GM15510 (cell line): Measurements from ENCODE around the gene DIPK1A.

Experiments
- POLR2A ChIP-seq: IDR thresholded peaks from 3 replicates; pipeline ENCODE4 v1.6.1; 2011; ENCODE audit warnings: borderline replicate concordance; ENCODE audit not compliant: insufficient read length; ENCODE audit errors: extremely low read depth

DIPK1A gene

GRCh38 chr1:92886886-92887419 is 74.3 kb downstream of the DIPK1A start:
- TF ChIP-seq POLR2A, result no peak

GRCh38 chr1:92884195-92884594 is 77.1 kb downstream of the DIPK1A start:
- no peak for TF ChIP-seq POLR2A

GRCh38 chr1:92883297-92883696 is 78.0 kb downstream of the DIPK1A start:
- TF ChIP-seq POLR2A, result no peak

- no peak for TF ChIP-seq POLR2A
Observed at GRCh38 chr1:92882819-92883218, 78.4 kb downstream of the DIPK1A start.

DNA sequence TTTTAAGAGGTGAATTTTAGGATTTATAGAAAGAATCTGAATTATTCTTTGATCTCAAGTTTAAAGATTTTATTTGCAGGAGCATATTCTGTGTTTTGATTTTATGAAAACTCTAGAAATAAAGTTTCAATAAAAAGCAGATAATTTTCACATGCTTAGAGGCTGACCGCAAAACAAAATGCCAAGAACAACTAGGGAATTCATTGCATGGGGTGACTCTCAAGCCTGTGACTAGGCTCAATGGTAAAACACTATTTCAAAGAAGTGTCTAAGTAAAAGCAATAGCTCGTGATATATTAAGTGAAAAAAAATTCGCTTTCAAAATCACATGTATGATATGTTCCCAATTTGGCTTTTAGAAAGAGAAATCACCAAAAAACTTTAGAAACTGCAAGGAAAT is 79.9 kb downstream of the DIPK1A start:
- TF ChIP-seq POLR2A, result no peak

- TF ChIP-seq POLR2A, result no peak
Observed at GRCh38 chr1:92879316-92879968, 81.8 kb downstream of the DIPK1A start.

DNA sequence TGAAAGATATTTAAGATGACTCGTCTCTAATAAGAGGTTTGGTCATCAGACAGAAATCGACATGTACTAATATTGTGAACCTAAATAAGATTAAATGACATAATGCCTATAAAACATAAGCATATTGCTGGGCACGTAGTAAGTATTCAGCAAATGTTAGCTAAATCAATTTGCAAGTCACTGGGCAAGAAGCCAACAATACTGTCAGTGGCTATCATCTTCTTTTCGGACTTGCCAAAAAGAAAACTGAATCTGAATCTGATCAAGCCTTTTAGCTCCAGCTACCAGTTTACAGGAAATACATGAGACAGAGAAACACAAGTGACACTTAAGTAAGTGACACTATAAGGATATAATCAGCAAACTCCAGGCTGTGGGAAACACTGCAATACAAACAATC is 83.5 kb downstream of the DIPK1A start:
- no peak for TF ChIP-seq POLR2A

GRCh38 chr1:92877081-92877711 is 84.1 kb downstream of the DIPK1A start:
- TF ChIP-seq POLR2A, result no peak

DNA sequence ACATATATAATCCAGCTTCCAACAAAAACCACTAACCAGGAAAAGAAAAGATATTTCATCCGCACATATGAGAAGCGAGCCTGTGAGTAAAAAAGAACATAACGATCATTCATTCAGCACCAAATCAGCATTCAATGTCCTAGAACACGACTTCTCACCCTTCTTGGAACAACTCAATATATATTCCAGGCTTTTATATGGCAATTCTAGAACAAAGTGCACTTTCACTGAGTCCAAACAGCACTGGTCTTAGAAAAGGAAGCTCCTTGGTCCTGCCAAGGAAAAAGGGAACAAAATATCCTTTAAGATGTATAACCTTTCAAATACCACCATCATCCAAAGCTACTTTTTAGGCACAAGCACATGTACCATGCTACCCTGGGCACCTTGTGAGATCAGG is 84.9 kb downstream of the DIPK1A start:
- TF ChIP-seq POLR2A, result no peak

DNA sequence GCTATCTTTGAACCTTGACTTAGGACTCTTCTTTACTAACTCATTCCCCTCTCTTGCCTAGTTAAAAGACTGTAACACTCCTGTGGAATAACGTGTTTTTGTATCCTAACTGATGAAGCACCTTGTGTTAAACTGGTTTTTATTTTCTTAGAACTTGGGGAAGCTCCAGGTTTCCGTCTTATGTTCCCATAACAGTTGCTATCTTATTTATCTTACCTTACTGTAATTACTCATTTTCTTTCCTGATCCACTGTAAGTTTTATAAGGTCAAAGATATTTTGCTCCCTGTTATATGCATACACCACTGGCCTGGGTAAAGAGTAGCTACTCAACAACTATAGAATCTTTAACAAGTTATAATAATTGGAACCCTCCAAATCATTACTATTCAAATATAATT is 86.3 kb downstream of the DIPK1A start:
- no peak for TF ChIP-seq POLR2A

DNA sequence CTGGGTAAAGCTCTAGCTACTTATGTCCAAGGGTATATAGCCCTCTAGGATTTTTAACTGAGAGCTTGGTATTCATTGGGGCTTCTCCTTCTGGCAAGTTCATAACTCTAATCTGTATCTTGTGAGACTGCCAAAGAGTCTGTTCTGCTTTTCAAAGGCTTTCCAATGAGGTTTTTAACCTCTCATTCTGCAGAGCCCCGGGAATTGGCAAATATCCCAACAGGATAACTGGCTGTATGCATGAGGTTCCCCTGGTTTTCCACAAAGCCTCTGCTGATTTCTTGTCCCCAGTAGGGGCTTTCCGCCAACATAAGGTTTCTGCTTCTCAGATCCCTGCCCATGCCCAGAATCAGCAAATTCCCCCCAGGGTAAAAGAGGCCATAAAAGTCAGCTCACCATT is 88.5 kb downstream of the DIPK1A start:
- TF ChIP-seq POLR2A, result no peak

DNA sequence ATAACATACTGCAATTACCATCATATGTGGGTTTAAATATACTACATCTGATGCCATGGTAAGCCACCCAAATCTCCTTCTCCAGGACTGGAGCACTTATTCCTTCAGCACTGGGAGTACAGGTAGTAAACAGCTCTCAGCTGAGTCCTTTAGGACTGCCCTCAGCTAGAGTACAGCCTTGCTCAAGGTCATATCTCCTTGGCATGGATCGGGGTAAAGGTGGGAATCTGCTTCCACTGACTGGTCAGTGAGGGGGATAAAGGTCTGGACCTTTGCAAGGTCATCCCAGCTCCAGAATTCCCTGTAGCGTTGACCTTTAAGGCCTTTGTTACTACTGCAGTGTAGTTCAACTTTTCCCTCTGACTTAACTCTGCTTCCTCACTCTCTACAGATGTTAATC is 90.7 kb downstream of the DIPK1A start:
- no peak for TF ChIP-seq POLR2A

- no peak for TF ChIP-seq POLR2A
Observed at GRCh38 chr1:92864131-92864530, 97.1 kb downstream of the DIPK1A start.

DNA sequence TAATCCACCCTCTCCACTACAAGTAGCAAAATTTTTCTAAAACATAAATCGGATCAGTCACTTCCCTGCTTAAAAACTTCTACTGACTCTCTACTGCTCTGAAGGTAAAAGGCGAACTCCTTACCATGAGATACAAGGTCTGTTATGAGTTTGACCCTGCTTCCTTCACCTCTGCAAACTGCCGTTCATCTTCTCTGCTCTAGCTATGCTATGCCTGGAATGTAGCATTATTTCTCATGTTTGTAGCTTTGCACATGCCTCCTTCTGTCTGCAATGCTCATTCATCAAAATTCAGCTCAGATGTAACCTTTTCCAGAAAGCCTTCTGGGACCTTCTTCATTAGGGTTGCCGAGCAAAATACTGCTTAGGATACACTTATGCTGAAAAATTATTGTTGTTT is 98.7 kb downstream of the DIPK1A start:
- TF ChIP-seq POLR2A, result no peak

GRCh38 chr1:92859400-92860039 is 101.7 kb downstream of the DIPK1A start:
- no peak for TF ChIP-seq POLR2A

DNA sequence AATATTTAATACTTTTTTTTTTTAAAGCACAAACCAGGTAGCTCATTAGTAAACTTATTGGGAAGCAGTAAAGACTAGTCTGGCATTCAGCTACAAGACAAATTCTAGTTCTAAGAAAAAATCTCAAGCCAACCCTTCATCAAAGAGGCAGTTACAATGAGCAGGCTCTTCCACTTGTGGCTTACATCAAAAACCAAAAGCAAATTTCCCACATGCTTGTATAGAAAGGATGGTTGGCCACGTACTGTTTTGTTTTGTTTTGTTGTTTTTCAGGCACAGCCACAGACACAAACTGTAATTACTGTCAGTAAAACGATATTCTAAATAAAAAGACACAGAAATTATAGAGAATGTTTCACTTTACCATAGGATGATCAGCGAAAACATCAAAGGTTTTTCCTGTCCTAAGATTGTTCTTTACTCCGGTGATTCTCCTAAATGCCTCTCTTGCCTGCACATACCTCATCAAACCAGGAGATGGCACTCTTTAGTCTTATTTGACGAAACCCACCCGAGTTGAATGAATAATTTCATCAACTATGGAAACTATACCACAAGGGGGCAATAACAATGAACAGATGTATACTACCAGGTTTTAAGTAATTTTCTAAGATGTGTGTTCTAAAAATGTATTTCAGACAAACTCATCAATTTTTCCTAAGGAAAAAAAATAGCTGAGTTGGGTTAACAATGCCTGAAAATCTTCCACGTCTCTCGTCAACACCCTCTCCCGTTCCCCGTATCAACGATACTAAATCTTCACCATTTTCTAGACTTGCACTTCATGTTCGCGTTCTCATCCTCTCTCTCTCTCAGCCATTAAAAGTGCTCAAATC is 102.5 kb downstream of the DIPK1A start:
- TF ChIP-seq POLR2A, result no peak

GRCh38 chr1:92857817-92858216 is 103.4 kb downstream of the DIPK1A start:
- TF ChIP-seq POLR2A, result no peak
